H9 (cell line): ENCODE results near the gene TAS1R1. TPM values are rescaled to one million over a fixed set of nuclear protein-coding genes. Genes with fewer than 3 reads are reported as not detected.

Experiments
- DNase-seq: peaks from one replicate; pipeline ENCODE4 v3.0.0-alpha.2; 2017
- H2AFZ ChIP-seq: one replicate; pipeline ENCODE4 v1.6.1; 2013; ENCODE audit warnings: mild to moderate bottlenecking, low read length, control low read depth, moderate library complexity
- H2AK5ac ChIP-seq: 2 replicates; pipeline ENCODE4 v1.6.1; 2013; ENCODE audit warnings: low read length, control low read depth, mixed read lengths; ENCODE audit not compliant: insufficient read length
- H2BK120ac ChIP-seq: one replicate; pipeline ENCODE4 v1.6.1; 2013; ENCODE audit warnings: low read depth, mild to moderate bottlenecking, low read length, control low read depth, inconsistent platforms; ENCODE audit not compliant: poor library complexity, severe bottlenecking
- H2BK12ac ChIP-seq: 2 replicates; pipeline ENCODE4 v1.6.1; 2013; ENCODE audit warnings: low read length, control low read depth, mixed read lengths, low read depth; ENCODE audit not compliant: insufficient read length
- H2BK15ac ChIP-seq: 2 replicates; pipeline ENCODE4 v1.6.1; 2013; ENCODE audit warnings: low read depth, low read length, control low read depth
- H2BK20ac ChIP-seq: one replicate; pipeline ENCODE4 v1.6.1; 2013; ENCODE audit warnings: low read depth, mild to moderate bottlenecking, low read length, control low read depth, inconsistent platforms; ENCODE audit not compliant: poor library complexity, severe bottlenecking
- H2BK5ac ChIP-seq: 2 replicates; pipeline ENCODE4 v1.6.1; 2013; ENCODE audit warnings: low read length, control low read depth, mixed read lengths; ENCODE audit not compliant: insufficient read length
- H3K14ac ChIP-seq: 2 replicates; pipeline ENCODE4 v1.6.1; 2013; ENCODE audit warnings: low read length, control low read depth; ENCODE audit not compliant: insufficient read depth
- H3K18ac ChIP-seq: 2 replicates; pipeline ENCODE4 v1.6.1; 2013; ENCODE audit warnings: low read depth, mild to moderate bottlenecking, mixed read lengths, low read length, control low read depth; ENCODE audit not compliant: insufficient read length
- H3K23ac ChIP-seq: 2 replicates; pipeline ENCODE4 v1.6.1; 2013; ENCODE audit warnings: low read length, control low read depth, mixed read lengths, low read depth; ENCODE audit not compliant: insufficient read length
- H3K23me2 ChIP-seq: 2 replicates; pipeline ENCODE4 v1.6.1; 2013; ENCODE audit warnings: low read depth, mild to moderate bottlenecking, mixed read lengths, low read length, control low read depth; ENCODE audit not compliant: insufficient read length, poor library complexity, severe bottlenecking
- H3K27ac ChIP-seq: 2 replicates; pipeline ENCODE4 v1.5.1; 2013; ENCODE audit warnings: low read length, control low read depth, mixed read lengths, low read depth; ENCODE audit not compliant: insufficient read length
- H3K27me3 ChIP-seq: 2 replicates; pipeline ENCODE4 v1.6.1; 2013; ENCODE audit warnings: low read length, control low read depth, inconsistent platforms; ENCODE audit not compliant: insufficient read depth
- H3K4ac ChIP-seq: 2 replicates; pipeline ENCODE4 v1.6.1; 2013; ENCODE audit warnings: low read depth, mild to moderate bottlenecking, control low read depth, inconsistent platforms, low read length, moderate library complexity
- H3K4me1 ChIP-seq: 2 replicates; pipeline ENCODE4 v1.6.1; 2013; ENCODE audit warnings: low read length, control low read depth, inconsistent platforms; ENCODE audit not compliant: insufficient read depth
- H3K4me2 ChIP-seq: 2 replicates; pipeline ENCODE4 v1.6.1; 2013; ENCODE audit warnings: low read length, control low read depth, mixed read lengths; ENCODE audit not compliant: insufficient read length, insufficient read depth
- H3K56ac ChIP-seq: 2 replicates; pipeline ENCODE4 v1.6.1; 2013; ENCODE audit warnings: low read depth, mild to moderate bottlenecking, mixed read lengths, low read length, control low read depth; ENCODE audit not compliant: insufficient read length
- H3K79me1 ChIP-seq: 2 replicates; pipeline ENCODE4 v1.6.1; 2013; ENCODE audit warnings: low read depth, mild to moderate bottlenecking, moderate library complexity, low read length, control low read depth, inconsistent platforms; ENCODE audit not compliant: insufficient read depth, poor library complexity, severe bottlenecking
- H3K79me2 ChIP-seq: 2 replicates; pipeline ENCODE4 v1.6.1; 2013; ENCODE audit warnings: low read length, control low read depth, inconsistent platforms; ENCODE audit not compliant: insufficient read depth
- H3K9ac ChIP-seq: 2 replicates; pipeline ENCODE4 v1.6.1; 2013; ENCODE audit warnings: low read length, control low read depth, mixed read lengths; ENCODE audit not compliant: insufficient read length; ENCODE audit errors: extremely low read depth
- H3K9me3 ChIP-seq: one replicate; pipeline ENCODE4 v1.6.1; 2013; ENCODE audit warnings: low read depth, low read length, inconsistent platforms; ENCODE audit not compliant: control insufficient read depth
- H3T11ph ChIP-seq: one replicate; pipeline ENCODE4 v1.6.1; 2013; ENCODE audit warnings: mild to moderate bottlenecking, low read length, control low read depth, inconsistent platforms
- H4K20me1 ChIP-seq: one replicate; pipeline ENCODE4 v1.6.1; 2013; ENCODE audit not compliant: control insufficient read depth, insufficient read length, insufficient read depth
- H4K5ac ChIP-seq: 2 replicates; pipeline ENCODE4 v1.6.1; 2013; ENCODE audit warnings: low read depth, mild to moderate bottlenecking, mixed read lengths, low read length, control low read depth; ENCODE audit not compliant: insufficient read length
- H4K8ac ChIP-seq: replicated peaks from 2 replicates; pipeline ENCODE4 v1.6.1; 2013; ENCODE audit warnings: low read length, control low read depth, mixed read lengths, low read depth; ENCODE audit not compliant: insufficient read length
- H4K91ac ChIP-seq: 2 replicates; pipeline ENCODE4 v1.6.1; 2013; ENCODE audit warnings: low read depth, mild to moderate bottlenecking, moderate library complexity, mixed read lengths, low read length, control low read depth; ENCODE audit not compliant: insufficient read length
- H3K27ac Mint-ChIP-seq, 3 experiments: 2 replicates in 2 of 3; 3 replicates in 1 of 3; pipeline ENCODE4 v1.8.0; 2020 to 2021; ENCODE audit warnings: mixed read lengths in 3 of 3, mild to moderate bottlenecking in 1 of 3, moderate library complexity in 1 of 3
- H3K27me3 Mint-ChIP-seq: 2 replicates; pipeline ENCODE4 v1.8.0; 2021; ENCODE audit warnings: low read depth, mild to moderate bottlenecking, moderate library complexity, mixed read lengths
- H3K36me3 Mint-ChIP-seq, 3 experiments: 2 replicates in 2 of 3; 3 replicates in 1 of 3; pipeline ENCODE4 v1.8.0; 2020 to 2021; ENCODE audit warnings: low read depth in 3 of 3, mixed read lengths in 3 of 3; ENCODE audit not compliant: insufficient read depth in 1 of 3
- H3K4me1 Mint-ChIP-seq, 2 experiments: 2 replicates each; pipeline ENCODE4 v1.8.0; 2020; ENCODE audit warnings: mixed read lengths in 2 of 2
- H3K4me3 Mint-ChIP-seq, 2 experiments: 2 replicates in 1 of 2; 3 replicates in 1 of 2; pipeline ENCODE4 v1.8.0; 2020 to 2021; ENCODE audit warnings: mild to moderate bottlenecking in 2 of 2, mixed read lengths in 2 of 2, moderate library complexity in 1 of 2
- H3K9me3 Mint-ChIP-seq, 2 experiments: 2 replicates in 1 of 2; 3 replicates in 1 of 2; pipeline ENCODE4 v1.8.0; 2020; ENCODE audit warnings: mild to moderate bottlenecking in 2 of 2, mixed read lengths in 2 of 2, moderate library complexity in 1 of 2
- WGBS: extraction: QIAGEN DNeasy Blood & Tissue Kit; methylation state at CpG from one replicate; pipeline ENCODE4 v1.1.7; 2013; ENCODE audit warnings: missing lambda C conversion rate, low lambda C conversion rate, mixed read lengths; ENCODE audit not compliant: insufficient read length; ENCODE audit errors: extremely low coverage; 5-methylcytosine and 5-hydroxymethylcytosine counted together
- total RNA-seq: library from RNA; stranded (reverse); gene quantifications from 2 replicates; pipeline ENCODE4 v1.2.1, GENCODE V29; 2021
- TF ChIP-seq, protein P1 (sequence below): fragments of 200-600 bp; sonication (generic); conservative IDR thresholded peaks from 3 replicates; pipeline ENCODE4 v1.8.0; 2021; ENCODE audit warnings: antibody characterized with exemption, mild to moderate bottlenecking

Gene TAS1R1
- total RNA-seq, 1 experiment from 2014 or later = not detected

DNA sequence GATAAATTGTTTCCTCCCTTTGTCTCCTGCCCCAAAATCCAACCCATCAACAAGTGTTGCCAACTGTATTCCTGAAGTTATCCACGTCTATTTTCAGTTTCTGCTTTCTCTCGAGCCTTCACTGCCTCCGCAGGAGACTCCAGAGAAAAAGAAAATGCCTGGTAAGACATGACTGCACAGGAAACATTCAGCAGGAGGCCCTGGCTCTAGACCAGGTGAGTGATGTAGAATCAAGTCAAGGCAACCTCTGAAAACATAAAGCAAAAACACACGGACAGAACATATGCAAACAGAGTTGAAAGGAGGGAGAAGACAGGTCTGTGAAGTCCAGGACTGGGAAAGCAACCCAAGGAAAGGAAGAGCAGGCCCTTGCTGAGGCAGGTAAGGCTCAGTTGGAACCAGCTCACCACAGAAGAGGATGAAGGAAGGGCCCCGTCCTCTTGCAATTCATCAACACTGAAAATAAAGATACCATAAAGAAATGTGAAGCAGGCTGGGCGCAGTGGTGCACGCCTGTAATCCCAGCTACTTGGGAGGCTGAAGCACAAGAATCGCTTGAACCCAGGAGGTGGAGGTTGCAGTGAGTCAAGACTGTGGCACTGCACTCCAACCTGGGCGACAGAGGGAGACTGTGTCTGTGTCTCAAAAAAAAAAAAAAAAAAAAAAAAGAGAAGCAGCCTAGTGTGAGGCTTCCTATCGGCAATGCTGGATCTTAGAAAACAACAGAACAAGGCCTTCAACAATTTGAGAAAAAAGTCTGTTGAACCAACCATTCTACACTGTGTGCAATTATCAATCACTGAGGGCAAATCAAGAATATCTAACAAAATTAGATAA lies 9.6 kb upstream of the TAS1R1 start:
- WGBS = no CpG with 5 or more reads among the region's 10 CpGs
- no peak overlapping the region for H3K27ac Mint-ChIP-seq

More for the DNA sequence above, 9.6 kb upstream of the TAS1R1 start:
- H4K91ac ChIP-seq = no peak overlapping the region
- Mint-ChIP-seq H3K4me3 (no peak overlapping the region), H3K36me3 (peaks cover 44 to 87% (median 77%) of the 10 kb centered on the region in 3 experiments), H3K9me3 (no peaks in the 10 kb centered on the region), H3K27me3 (no peaks in the 10 kb centered on the region; the same call in 1 of the 2 replicates), H3K4me1 (no peaks in the 10 kb centered on the region)
- H3K79me1 ChIP-seq = no peaks in the 10 kb centered on the region
- no peak overlapping the region for H4K8ac ChIP-seq
- H3K23ac ChIP-seq = no peak overlapping the region
- H2BK15ac ChIP-seq = no peak overlapping the region
- no peaks in the 10 kb centered on the region for H3K9me3 ChIP-seq
- H3K27ac ChIP-seq = no peak overlapping the region
- DNase-seq = no peak
- no peak overlapping the region for H3K14ac ChIP-seq
- H2BK120ac ChIP-seq = no peak overlapping the region
- no peak overlapping the region for H2AFZ ChIP-seq
- H3K27me3 ChIP-seq = no peaks in the 10 kb centered on the region
- no peaks in the 10 kb centered on the region for H4K20me1 ChIP-seq
- H3K79me2 ChIP-seq = no peaks in the 10 kb centered on the region
- H2AK5ac ChIP-seq = no peak overlapping the region
- no peak overlapping the region for H3K18ac ChIP-seq
- TF ChIP-seq, protein P1, sequence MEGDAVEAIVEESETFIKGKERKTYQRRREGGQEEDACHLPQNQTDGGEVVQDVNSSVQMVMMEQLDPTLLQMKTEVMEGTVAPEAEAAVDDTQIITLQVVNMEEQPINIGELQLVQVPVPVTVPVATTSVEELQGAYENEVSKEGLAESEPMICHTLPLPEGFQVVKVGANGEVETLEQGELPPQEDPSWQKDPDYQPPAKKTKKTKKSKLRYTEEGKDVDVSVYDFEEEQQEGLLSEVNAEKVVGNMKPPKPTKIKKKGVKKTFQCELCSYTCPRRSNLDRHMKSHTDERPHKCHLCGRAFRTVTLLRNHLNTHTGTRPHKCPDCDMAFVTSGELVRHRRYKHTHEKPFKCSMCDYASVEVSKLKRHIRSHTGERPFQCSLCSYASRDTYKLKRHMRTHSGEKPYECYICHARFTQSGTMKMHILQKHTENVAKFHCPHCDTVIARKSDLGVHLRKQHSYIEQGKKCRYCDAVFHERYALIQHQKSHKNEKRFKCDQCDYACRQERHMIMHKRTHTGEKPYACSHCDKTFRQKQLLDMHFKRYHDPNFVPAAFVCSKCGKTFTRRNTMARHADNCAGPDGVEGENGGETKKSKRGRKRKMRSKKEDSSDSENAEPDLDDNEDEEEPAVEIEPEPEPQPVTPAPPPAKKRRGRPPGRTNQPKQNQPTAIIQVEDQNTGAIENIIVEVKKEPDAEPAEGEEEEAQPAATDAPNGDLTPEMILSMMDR = no peak
- no peak overlapping the region for H2BK20ac ChIP-seq
- no peak overlapping the region for H4K5ac ChIP-seq
- H2BK12ac ChIP-seq = no peak overlapping the region
- no peak overlapping the region for H2BK5ac ChIP-seq
- H3K4me2 ChIP-seq = no peak overlapping the region
- H3K4me1 ChIP-seq = no peaks in the 10 kb centered on the region
- H3K23me2 ChIP-seq = no peaks in the 10 kb centered on the region
- no peak overlapping the region for H3T11ph ChIP-seq
- H3K4ac ChIP-seq = no peak overlapping the region
- no peak overlapping the region for H3K56ac ChIP-seq
- H3K9ac ChIP-seq = no peak overlapping the region
